GM12892 (cell line): ENCODE measurements around the gene HBZ.

Experiments
- POLR2A ChIP-seq: IDR thresholded peaks from 2 replicates; pipeline ENCODE4 v1.6.1; 2011; ENCODE audit warnings: low read depth, low read length, control low read depth
- POLR2AphosphoS5 ChIP-seq: IDR thresholded peaks from 2 replicates; pipeline ENCODE4 v1.6.1; 2011; ENCODE audit warnings: low read depth, low read length, control low read depth
- TAF1 ChIP-seq: IDR thresholded peaks from 2 replicates; pipeline ENCODE4 v1.6.1; 2011; ENCODE audit warnings: low read depth, mild to moderate bottlenecking, control low read depth, low read length, borderline replicate concordance

DNA sequence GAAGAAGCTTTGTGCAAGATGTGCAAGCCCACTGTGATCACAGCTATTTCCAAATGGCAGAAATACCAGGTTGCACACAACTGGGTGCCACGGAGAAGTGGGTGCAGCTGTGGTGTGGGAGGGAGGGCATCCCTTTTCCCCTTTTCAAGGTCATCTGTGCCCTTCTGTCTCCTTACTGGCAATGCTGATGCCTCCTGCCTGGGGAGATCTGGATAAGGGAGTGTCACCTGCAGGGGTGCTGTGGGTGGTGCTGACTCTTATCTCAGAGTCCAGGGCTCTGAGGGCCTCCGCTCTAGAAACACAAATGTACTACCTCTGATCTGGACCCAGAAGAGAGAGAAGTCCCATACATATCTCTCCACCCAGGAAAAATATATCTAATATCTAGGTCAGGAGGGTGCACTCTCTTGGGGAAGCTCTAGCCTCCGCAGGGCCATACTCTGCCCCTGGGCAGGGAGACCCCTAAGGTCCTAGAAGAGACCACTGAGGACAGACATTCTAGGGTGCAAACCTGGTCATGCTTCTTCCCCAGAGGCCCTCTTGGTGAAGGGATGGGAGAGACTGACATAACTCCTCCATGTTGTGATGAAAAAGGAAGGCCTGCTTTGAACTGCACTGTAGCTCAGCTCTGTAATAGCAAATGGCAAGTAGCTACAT, 32.5 kb upstream of the HBZ start:
- no peak for TF ChIP-seq TAF1
- TF ChIP-seq POLR2AphosphoS5: no peak
- TF ChIP-seq POLR2A: no peak
